ENCODE results near the gene ARNT2. TPM values are rescaled to one million over a fixed set of nuclear protein-coding genes. Genes with fewer than 3 reads are reported as not detected.

The ARNT2 gene
- total and polyA plus RNA-seq, 10 of the 15 experiments (the other 5 are each of a cell fraction or from before 2014, with no cell fraction given) = 0.07 to 0.49 (median 0.09) TPM; not detected in 6

DNA sequence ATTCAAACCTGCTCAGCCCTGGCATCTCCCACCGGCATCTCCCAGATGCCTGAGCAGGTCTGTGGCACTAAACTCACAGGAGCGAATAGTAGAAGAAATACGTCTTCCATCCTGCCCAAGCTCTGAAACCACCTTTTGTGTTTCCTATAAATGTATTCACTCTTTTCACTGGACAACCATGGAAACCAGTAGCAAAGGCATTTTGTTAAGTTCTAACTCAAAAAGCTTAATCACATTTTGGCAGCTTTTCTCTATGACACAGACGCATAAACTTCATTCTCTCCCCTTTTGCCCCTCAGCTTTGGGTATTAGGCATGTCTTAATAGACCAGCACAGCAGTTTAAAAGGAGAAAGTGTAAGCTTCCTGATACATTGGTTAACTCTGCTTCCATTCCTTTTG lies 24.5 kb upstream of the ARNT2 start (continued):
- TF ChIP-seq, protein P1, sequence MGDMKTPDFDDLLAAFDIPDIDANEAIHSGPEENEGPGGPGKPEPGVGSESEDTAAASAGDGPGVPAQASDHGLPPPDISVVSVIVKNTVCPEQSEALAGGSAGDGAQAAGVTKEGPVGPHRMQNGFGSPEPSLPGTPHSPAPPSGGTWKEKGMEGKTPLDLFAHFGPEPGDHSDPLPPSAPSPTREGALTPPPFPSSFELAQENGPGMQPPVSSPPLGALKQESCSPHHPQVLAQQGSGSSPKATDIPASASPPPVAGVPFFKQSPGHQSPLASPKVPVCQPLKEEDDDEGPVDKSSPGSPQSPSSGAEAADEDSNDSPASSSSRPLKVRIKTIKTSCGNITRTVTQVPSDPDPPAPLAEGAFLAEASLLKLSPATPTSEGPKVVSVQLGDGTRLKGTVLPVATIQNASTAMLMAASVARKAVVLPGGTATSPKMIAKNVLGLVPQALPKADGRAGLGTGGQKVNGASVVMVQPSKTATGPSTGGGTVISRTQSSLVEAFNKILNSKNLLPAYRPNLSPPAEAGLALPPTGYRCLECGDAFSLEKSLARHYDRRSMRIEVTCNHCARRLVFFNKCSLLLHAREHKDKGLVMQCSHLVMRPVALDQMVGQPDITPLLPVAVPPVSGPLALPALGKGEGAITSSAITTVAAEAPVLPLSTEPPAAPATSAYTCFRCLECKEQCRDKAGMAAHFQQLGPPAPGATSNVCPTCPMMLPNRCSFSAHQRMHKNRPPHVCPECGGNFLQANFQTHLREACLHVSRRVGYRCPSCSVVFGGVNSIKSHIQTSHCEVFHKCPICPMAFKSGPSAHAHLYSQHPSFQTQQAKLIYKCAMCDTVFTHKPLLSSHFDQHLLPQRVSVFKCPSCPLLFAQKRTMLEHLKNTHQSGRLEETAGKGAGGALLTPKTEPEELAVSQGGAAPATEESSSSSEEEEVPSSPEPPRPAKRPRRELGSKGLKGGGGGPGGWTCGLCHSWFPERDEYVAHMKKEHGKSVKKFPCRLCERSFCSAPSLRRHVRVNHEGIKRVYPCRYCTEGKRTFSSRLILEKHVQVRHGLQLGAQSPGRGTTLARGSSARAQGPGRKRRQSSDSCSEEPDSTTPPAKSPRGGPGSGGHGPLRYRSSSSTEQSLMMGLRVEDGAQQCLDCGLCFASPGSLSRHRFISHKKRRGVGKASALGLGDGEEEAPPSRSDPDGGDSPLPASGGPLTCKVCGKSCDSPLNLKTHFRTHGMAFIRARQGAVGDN (IDR thresholded peaks at IDR 0.05) = no peak
- TF ChIP-seq NRF1 (conservative IDR thresholded peaks at IDR 0.05; ENCODE audit: low read depth, low read length) (no peak), NFXL1 (IDR thresholded peaks at IDR 0.05; ENCODE audit: borderline replicate concordance) (no peak)

DNA sequence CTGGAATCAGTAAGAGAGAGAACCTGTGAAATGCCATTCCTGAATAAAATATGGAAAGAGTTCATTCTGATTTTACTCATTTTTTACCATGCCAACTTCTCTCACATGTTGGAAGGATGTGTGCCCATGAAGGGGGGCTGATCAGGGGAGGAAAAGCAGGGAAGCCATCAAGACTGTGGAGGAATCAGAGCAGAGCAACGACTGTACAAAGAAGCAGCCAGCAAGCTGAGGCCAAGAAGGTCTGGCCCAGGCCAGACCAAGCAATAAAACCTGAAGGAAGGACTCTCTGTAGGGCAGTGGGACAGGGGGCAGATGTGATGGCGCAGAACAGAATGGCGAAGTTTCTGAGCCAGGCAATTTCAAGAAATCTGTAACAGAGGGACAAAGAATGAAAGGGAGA lies 24.0 kb upstream of the ARNT2 start:
- POLR2A ChIA-PET = no interaction called here

More for the DNA sequence above, 24.0 kb upstream of the ARNT2 start:
- Histone ChIP-seq H3K9me3 (replicated peaks; ENCODE audit: control insufficient read depth, insufficient read depth, low read length) (no peaks in the 10 kb centered on the region), H3K79me2 (ENCODE audit: control insufficient read depth, insufficient read depth, low read length) (no peaks in the 10 kb centered on the region), H3K27me3 (replicated peaks in 1 of 2; ENCODE audit: control insufficient read depth in 2 of 2, insufficient read depth in 2 of 2, low read length in 1 of 2) (no peaks in the 10 kb centered on the region; a peak in 1 of 4 replicates), H3K9ac (ENCODE audit: control insufficient read depth, insufficient read depth, low read length) (no peak overlapping the region), H3K4me1 (ENCODE audit: control insufficient read depth, insufficient read depth, low read length) (no peaks in the 10 kb centered on the region), H4K20me1 (ENCODE audit: control insufficient read depth, insufficient read depth) (no peaks in the 10 kb centered on the region), H3K36me3 (ENCODE audit: control insufficient read depth in 2 of 2, insufficient read depth in 2 of 2, low read length in 1 of 2) (no peaks in the 10 kb centered on the region), H3K27ac (ENCODE audit: control insufficient read depth, insufficient read depth) (no peak overlapping the region), H3K4me2 (ENCODE audit: control insufficient read depth, insufficient read depth) (no peak overlapping the region), H2AFZ (ENCODE audit: control insufficient read depth, low read depth, low read length) (no peak overlapping the region), H3K4me3 (no peak overlapping the region)
- ChIA-PET CTCF (no interaction called here), SMC1A (ENCODE audit: uncharacterized antibody, unreplicated experiment) (no interaction called here), RAD21 (ENCODE audit: unreplicated experiment) (no interaction called here)
- intact Hi-C loops (cut with micrococcal nuclease; ENCODE audit: unreplicated experiment) = no loop called here
- in situ Hi-C loops (cut with MboI) = no loop called here
- 8% methylated on average over 3 of the region's 3 CpGs for WGBS (ENCODE audit: insufficient coverage, insufficient replicate concordance, low lambda C conversion rate, missing lambda C conversion rate)
- no peak for TF ChIP-seq MEF2B (IDR thresholded peaks at IDR 0.05; ENCODE audit: partially characterized antibody, poor library complexity, severe bottlenecking)
- no peak for TF ChIP-seq PAX8 (IDR thresholded peaks at IDR 0.05)
- no peak for TF ChIP-seq SREBF2 (IDR thresholded peaks at IDR 0.05; ENCODE audit: low read length)
- TF ChIP-seq ZZZ3 (IDR thresholded peaks at IDR 0.05; ENCODE audit: control insufficient read depth, insufficient read length, low read depth) = no peak
- TF ChIP-seq YBX1 (IDR thresholded peaks at IDR 0.05) = no peak
- TF ChIP-seq NR2C2 (IDR thresholded peaks at IDR 0.05; ENCODE audit: borderline replicate concordance, control insufficient read depth, insufficient read length, low read depth) = no peak
- no peak for TF ChIP-seq TCF7 (IDR thresholded peaks at IDR 0.05; ENCODE audit: borderline replicate concordance)
- TF ChIP-seq ZSCAN29 (IDR thresholded peaks at IDR 0.05) = no peak
- no peak for TF ChIP-seq KDM1A (IDR thresholded peaks at IDR 0.05; ENCODE audit: borderline replicate concordance)
- no peak for TF ChIP-seq HCFC1 (IDR thresholded peaks at IDR 0.05; ENCODE audit: low read length)
- TF ChIP-seq, protein P2, sequence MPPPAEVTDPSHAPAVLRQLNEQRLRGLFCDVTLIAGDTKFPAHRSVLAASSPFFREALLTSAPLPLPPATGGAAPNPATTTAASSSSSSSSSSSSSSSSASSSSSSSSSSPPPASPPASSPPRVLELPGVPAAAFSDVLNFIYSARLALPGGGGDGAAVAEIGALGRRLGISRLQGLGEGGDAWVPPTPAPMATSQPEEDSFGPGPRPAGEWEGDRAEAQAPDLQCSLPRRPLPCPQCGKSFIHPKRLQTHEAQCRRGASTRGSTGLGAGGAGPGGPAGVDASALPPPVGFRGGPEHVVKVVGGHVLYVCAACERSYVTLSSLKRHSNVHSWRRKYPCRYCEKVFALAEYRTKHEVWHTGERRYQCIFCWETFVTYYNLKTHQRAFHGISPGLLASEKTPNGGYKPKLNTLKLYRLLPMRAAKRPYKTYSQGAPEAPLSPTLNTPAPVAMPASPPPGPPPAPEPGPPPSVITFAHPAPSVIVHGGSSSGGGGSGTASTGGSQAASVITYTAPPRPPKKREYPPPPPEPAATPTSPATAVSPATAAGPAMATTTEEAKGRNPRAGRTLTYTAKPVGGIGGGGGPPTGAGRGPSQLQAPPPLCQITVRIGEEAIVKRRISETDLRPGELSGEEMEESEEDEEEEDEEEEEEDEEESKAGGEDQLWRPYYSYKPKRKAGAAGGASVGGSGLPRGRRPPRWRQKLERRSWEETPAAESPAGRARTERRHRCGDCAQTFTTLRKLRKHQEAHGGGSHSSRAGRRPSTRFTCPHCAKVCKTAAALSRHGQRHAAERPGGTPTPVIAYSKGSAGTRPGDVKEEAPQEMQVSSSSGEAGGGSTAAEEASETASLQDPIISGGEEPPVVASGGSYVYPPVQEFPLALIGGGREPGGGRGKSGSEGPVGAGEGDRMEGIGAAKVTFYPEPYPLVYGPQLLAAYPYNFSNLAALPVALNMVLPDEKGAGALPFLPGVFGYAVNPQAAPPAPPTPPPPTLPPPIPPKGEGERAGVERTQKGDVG (CRISPR knock-in tag; IDR thresholded peaks at IDR 0.05) = no peak
- TF ChIP-seq CBX5 (IDR thresholded peaks at IDR 0.05; ENCODE audit: low read depth) = no peak
- no TSS peak for BruUV-seq (replicated peaks)
- FAIRE-seq = no peak
- no peak for ATAC-seq
- no peak for DNase-seq (ENCODE audit: low read depth, low spot score)

Measured in GM12878 (cell line).